ENCODE data around the gene HOXD9.

The HOXD9 gene

DNA sequence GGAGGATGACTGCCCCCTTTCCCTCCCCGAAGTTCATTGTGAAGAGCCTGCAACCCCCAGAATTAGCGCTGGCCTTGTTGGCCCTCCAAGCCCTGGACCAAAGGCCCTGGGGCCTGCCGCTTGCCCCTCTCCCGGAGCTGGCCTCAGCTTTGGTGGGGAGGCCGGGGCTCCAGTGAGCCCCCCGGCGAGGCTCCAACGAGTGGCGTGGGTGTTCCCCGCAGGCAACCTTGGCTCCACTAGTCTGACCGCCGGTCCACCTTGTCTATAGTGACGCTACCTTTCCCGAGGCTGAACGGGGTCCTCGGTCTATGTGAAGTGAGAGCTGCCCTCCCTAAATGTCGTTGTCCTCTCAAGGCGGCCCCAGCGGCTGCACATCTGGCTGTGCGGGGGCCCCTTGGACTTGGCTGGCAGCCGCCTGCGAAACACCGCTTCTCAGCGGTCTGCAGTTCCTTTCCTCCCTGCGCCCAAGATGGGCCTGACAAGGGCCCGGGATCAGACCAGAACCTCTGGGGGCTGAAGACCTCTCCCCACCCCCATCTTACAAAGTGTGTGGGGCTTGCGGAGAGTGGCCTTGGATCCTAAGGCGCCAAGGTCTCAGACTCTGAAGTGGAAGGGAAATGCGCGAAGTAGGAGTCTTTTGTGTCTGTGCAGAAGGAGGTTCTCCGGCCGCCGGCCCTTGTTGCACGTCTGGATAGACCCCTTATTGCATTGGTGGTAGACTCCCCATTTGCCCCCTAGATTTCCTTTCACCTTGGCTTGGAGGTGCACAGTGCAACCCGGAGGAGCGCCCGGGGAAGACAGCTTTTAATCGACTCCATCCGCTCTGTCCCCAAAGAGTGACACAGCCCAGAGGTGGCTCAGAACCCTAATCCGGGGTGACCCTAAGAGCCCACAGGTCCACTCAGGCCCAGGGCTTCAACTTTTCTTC lies 9.9 kb upstream of the HOXD9 start:
- Histone ChIP-seq H3K4me1 (ENCODE audit: insufficient read depth, low read length, poor library complexity, severe bottlenecking) (peaks cover 10% of the 10 kb centered on the region), H3K9me2 (replicated peaks; ENCODE audit: low read depth, low read length) (no peaks in the 10 kb centered on the region), H3K4me3 (ENCODE audit: low read length, poor library complexity, severe bottlenecking) (no peak overlapping the region), H2AFZ (ENCODE audit: low read length) (no peak overlapping the region), H3F3A (ENCODE audit: low read depth) (0 out of 2 replicates have a peak, but pooled peaks cover 4% of the 10 kb centered on the region), H3K9ac (ENCODE audit: low read depth, low read length, poor library complexity, severe bottlenecking) (no peak overlapping the region), H3K4me2 (ENCODE audit: low read depth, low read length, poor library complexity, severe bottlenecking) (no peak overlapping the region), H3K79me2 (ENCODE audit: insufficient read depth, low read length) (no peaks in the 10 kb centered on the region), H3K9me3 (ENCODE audit: insufficient read depth, low read depth, low read length) (no peaks in the 10 kb centered on the region), H3K27me3 (ENCODE audit: insufficient read depth, low read length, poor library complexity, severe bottlenecking) (peaks cover 59% of the 10 kb centered on the region), H4K20me1 (ENCODE audit: insufficient read depth, low read length, poor library complexity, severe bottlenecking) (no peaks in the 10 kb centered on the region), H3K36me3 (ENCODE audit: insufficient read depth, low read length) (no peaks in the 10 kb centered on the region)
- TF ChIP-seq CTCF (conservative IDR thresholded peaks at IDR 0.05; ENCODE audit: low read length): no peak
- no peak for TF ChIP-seq EZH2phosphoT487 (IDR thresholded peaks at IDR 0.05; ENCODE audit: borderline replicate concordance)

DNA sequence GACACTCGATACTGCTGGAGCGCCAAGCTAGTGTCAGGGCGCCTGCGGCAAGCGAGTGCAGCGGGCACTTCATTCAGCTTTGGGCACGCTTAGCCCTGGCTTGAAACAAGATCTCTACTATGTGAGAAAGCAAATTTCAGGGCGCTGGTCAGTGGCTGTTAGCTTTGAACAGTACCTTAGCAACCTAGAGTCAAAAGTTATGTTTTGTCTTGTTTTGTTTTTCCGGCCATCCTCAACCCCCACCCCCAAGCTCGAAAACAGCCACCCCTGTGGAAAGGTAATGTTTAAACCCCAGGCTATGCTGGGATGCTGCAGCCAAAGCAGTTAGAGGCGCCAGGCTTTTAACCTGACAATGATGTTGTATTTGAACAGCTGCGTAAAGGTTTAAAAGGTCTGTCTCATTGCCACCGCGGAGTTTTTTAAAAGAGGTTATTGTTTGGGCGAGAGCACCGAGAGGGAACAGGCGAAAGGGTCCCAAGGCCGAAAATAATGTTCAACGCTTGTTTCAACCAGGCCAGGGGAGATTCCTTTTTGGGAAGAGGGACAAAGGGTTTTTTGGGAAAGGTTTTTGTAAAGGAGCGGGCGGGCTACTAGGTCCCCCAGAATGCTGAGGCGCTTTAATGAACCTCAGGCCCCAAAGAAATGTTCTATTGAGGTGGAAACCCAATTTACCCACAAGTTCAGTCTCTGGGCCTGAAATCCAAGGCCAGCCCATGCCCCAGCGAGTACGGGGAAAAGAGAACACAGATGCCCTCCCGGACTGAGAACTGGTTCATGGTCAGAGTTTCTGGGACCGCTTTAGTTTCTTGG lies 8.2 kb upstream of the HOXD9 start:
- no peaks in the 10 kb centered on the region for H3K9me2 ChIP-seq (replicated peaks; ENCODE audit: low read depth, low read length)

More for the DNA sequence above, 8.2 kb upstream of the HOXD9 start:
- Histone ChIP-seq H3K9me3 (ENCODE audit: insufficient read depth, low read depth, low read length) (no peaks in the 10 kb centered on the region), H3F3A (ENCODE audit: low read depth) (0 out of 2 replicates have a peak, but pooled peaks cover 4% of the 10 kb centered on the region), H3K27me3 (ENCODE audit: insufficient read depth, low read length, poor library complexity, severe bottlenecking) (peaks cover 70% of the 10 kb centered on the region), H4K20me1 (ENCODE audit: insufficient read depth, low read length, poor library complexity, severe bottlenecking) (no peaks in the 10 kb centered on the region), H3K4me2 (ENCODE audit: low read depth, low read length, poor library complexity, severe bottlenecking) (no peak overlapping the region), H3K79me2 (ENCODE audit: insufficient read depth, low read length) (no peaks in the 10 kb centered on the region), H2AFZ (ENCODE audit: low read length) (no peak overlapping the region), H3K9ac (ENCODE audit: low read depth, low read length, poor library complexity, severe bottlenecking) (no peak overlapping the region), H3K4me1 (ENCODE audit: insufficient read depth, low read length, poor library complexity, severe bottlenecking) (peaks cover 10% of the 10 kb centered on the region), H3K4me3 (ENCODE audit: low read length, poor library complexity, severe bottlenecking) (no peak overlapping the region), H3K36me3 (ENCODE audit: insufficient read depth, low read length) (no peaks in the 10 kb centered on the region)
- TF ChIP-seq CTCF (conservative IDR thresholded peaks at IDR 0.05; ENCODE audit: low read length): no peak
- no peak for TF ChIP-seq EZH2phosphoT487 (IDR thresholded peaks at IDR 0.05; ENCODE audit: borderline replicate concordance)

Data from Loucy (cell line).